OCI-M2 (cell line): ENCODE results near the gene GALK2.
"Not testable (repeated sequence)": the region's sequence is repeated elsewhere in the genome, so short reads cannot be mapped to it uniquely, and the experiment has no call there.

ENCODE experiments used
- DNase-seq: peaks from one replicate; lab custom pipeline; 2025; ENCODE audit not compliant: unreplicated experiment; lab: John Stamatoyannopoulos, UW

Gene GALK2

GRCh38 chr15:49163678-49164077 is 6.4 kb upstream of the GALK2 start:
- DNase-seq, result no peak

- no peak for DNase-seq
Observed at GRCh38 chr15:49164865-49165264, 5.2 kb upstream of the GALK2 start.

DNA sequence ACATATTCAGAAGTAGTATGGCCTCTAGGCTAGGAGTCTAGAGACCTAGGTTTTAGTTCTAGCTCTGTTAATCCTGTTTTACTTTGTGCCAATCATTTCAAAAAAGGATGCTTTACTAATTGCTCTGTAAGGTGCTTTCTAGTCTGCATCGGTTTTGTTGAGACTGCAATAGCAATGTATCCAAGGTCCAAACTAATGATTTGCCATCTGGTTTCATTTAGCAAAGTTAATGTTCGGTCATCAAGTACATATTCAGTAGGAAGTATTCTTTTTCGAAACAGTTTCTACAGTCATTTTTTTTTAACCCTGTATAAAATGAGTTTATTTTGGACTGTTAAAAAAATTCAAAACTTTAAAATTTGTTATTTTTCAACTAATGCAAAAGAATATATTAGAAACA is 2.0 kb upstream of the GALK2 start:
- DNase-seq, result no peak

GRCh38 chr15:49171790-49172189 is 1.7 kb downstream of the GALK2 start:
- DNase-seq, result no peak

GRCh38 chr15:49174902-49175301 is 4.9 kb downstream of the GALK2 start:
- no peak for DNase-seq

- DNase-seq, result not testable (repeated sequence)
Observed at GRCh38 chr15:49175582-49176397, 5.7 kb downstream of the GALK2 start.

GRCh38 chr15:49178497-49178896 is 8.4 kb downstream of the GALK2 start:
- no peak for DNase-seq

DNA sequence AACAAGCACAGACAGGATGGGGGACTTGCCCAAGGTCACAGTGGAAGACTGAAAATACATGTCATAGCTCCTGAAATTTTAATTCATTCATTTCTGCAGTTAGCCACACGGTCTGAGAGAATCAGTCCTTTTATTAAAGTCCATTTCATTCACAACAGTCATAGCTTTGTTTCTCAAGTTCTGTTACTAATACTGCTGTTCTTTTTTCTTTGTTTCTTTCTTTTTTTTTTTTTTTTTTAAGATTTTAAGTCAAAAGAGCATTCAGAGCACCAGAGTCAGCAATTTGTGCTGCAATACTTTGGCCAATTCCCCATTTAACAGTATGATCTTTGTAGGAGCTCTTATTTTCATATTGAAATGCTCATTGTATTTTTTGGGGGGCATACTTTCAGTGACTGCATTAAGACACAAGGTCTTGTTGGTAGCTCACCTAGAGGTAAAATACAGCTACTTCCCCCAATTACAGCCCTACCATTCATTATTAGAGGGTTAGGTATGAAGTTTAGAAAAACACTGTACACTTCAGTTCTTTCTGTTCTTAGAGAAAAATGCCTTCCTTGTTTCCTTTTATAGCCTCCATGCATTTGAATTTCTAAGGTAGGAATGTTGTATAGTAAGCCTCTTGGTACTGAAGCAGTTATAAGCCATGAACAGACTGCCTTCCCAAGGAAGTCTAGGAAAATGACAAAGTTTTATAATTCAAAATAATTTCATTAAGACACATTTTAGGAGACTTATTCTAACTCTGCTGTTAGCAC is 9.6 kb downstream of the GALK2 start:
- no peak for DNase-seq

DNA sequence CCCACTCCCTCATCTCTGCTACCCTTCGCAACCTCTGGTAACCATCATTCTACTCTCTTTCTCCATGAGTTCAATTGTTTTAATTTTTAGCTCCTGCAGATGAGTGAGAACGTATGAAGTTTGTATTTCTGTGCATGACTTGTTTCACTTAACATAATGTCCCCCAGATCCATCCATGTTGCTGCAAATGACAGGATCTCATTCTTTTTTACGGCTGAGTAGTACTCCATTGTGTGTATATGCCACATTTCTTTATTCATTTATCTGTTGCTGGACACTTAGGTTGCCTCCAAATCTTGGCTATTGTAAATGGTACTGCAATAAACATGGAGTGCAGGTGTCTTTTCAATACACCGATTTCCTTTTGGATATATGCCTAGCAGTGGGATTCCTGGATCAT is 12.1 kb downstream of the GALK2 start:
- no peak for DNase-seq

DNA sequence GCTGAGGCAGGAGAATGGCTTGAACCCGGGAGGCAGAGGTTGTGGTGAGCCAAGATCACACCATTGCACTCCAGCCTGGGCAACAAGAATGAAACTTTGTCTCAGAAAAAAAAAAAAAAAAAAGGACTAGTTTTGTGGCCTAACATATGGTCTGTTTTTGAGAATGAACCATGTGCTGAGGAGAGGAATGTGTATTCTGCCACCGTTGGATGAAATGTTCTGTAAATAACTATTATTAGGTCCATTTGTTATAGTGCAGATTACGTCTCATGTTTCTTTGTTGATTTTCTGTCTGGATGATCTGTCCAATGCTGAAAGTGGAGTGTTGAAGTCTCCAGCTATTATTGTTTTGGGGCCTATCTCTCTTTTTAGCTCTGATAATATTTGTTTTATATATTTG is 13.7 kb downstream of the GALK2 start:
- not testable (repeated sequence) for DNase-seq

GRCh38 chr15:49185473-49185872 is 15.4 kb downstream of the GALK2 start:
- DNase-seq, result no peak

DNA sequence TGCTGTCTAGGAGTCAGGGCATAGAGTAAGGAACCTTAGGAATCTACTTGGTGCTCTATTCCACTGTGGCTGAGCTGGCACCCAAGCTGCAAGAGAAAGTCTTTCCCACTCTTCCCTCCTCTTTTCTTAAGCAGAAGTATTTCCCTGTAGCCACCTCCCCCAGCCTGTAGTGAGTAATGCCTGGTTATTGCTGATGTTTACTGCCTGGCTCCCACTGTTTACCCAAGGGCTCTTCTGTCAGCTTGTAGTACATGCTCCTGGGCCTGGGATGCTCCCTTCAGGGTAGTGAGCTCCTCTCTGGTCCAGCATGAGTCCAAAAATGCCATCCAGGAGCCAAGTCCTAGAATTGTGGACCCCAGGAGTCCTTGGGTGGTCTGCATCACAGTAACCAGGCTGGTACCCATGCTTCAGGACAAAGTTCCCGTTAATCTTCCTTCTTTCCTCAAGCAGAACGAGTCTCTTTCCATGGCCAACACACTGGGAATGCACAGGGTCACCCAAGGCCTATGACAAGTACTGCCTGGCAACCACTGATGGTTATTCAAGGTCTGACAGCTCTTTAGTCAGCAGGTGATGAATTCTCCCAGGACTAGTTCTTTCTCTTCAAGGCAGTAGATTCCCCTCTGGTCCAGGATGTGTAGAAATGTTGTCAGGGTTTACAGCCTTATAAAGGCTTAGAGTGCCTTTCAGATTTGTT is 17.6 kb downstream of the GALK2 start:
- DNase-seq, result no peak

DNA sequence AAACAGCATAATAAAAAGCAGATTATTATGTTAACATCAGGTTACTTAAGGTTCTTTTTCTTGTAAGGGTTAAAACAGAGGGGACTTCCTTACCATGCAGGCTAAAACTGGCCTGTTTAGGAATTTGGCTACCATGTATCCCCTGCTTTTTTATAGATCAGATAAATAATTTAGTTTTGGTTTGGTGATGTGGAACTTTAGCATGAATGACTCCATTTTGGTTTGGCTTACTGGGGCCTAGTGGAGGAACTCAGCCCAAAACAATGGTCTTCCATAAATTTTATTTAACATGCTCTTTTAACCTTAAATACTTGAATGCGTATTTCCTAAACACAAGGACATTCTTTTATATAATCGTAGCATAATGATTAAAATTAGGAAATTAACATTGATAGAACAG is 18.9 kb downstream of the GALK2 start:
- DNase-seq, result no peak

- DNase-seq, result no peak
Observed at GRCh38 chr15:49189631-49190030, 19.6 kb downstream of the GALK2 start.

- DNase-seq, result no peak
Observed at GRCh38 chr15:49190586-49190985, 20.5 kb downstream of the GALK2 start.

DNA sequence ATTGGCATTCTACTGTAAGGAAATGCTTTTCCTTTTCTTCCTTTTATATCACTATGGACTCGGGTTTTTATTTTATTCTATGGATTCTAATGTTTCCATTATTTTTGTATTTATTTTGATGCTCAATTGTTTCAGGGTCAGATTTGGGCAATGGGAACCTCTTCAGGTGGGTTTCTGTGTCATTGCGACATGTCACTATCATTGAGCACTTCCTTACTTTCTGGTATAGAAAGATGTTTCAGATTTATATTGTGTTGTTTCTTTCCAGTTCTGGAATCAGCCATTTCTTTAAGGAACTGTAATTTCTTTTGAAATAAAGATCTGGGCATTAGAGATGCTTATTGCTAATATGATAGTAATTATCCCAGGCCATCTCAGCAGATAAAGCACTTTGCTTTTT is 21.8 kb downstream of the GALK2 start:
- no peak for DNase-seq

- no peak for DNase-seq
Observed at GRCh38 chr15:49196856-49197255, 26.8 kb downstream of the GALK2 start.

DNA sequence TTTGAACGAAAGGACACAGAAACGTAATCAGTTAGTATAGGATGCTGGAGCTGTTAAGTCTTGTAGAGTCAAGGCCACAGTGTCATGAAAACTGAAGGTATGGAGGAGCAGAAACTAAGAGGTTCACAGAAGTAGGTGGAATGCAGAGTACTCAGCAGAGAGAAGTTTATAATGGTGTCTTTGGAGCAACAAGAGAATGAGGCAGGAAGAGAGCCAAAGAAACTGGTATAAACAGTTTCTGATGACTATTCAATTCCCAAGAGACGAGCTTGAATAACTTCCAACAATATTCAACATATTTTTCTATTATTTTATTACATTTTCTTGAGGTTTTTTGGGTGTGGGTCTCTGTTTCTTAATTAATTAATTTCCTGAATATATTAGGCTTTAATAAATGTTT is 29.6 kb downstream of the GALK2 start:
- no peak for DNase-seq

DNA sequence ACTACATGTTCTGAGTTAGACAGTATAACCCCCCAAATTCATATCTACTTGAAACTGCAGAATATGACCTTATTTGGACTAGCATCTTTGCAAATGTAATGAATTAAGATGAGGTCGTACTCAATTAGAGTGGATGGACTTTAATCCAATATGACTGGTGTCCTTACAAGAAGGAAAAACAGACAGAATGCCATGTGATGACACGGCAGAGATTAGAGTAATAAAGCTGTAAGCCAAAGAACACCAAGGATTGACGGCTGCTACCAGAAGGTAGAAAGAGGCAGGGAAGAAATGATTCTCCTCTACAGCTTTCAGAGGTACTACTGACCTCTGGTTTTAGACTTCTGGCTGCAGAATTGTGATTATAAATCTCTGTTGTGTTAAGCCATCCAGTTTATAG is 30.3 kb downstream of the GALK2 start:
- no peak for DNase-seq

DNA sequence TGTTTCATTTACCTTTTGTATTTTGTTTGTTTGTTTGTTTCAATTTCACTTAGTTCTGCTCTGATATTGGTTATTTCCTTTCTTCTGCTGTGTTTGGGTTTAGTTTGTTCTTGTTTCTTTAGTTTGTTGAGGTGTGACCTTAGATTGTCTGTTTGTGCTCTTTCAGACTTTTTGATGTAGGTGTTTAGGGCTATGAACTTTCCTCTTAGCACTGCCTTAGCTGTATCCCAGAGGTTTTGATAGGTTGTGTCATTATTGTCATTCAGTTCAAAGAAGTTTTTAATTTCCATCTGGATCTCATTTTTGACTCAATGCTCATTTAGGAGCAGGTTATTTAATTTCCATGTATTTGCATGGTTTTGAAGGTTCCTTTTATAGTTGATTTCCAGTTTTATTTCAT is 38.1 kb downstream of the GALK2 start:
- DNase-seq, result not testable (repeated sequence)

DNA sequence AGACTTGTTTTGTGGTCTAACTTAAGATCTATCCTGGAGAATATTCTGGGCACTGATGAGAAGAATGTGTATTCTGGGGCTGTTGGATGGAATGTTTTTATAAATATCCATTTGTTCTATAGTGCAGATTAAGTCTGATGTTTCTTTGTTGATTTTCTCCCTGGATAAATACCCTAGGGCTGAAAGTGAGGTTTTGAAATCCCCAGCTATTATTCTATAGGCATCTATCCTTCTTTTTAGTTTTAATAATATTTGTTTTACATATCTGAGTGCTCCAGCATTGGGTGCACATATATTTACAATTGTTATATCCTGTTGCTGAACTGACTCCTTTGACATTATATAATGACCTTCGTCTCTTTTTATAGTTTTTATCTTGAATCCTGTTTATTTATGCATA is 42.9 kb downstream of the GALK2 start:
- no peak for DNase-seq
